Measurements from ENCODE around the gene FGG.

DNA sequence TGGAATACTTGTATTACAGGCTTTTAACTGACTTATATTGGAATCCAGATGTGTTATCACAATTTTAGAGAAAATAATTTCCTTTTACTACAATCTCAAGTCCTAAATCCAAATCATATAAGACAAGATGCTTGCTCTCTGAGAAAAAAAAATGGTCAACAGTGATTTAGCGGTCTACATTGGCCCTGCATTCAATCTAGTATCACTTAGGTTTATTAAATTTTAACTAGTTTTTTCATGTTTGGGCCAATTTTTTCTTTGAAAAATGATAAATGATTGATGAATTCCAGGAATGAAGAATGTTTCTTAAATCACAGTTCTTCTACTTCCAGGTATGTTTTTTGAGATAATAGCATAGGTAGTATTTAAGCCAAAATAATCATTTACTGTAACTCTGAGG is 2.8 kb upstream of the FGG start:
- TF ChIP-seq POLR2A (IDR thresholded peaks at IDR 0.05): no peak
- no peak for TF ChIP-seq CTCF (IDR thresholded peaks at IDR 0.05)

Measured in esophagus squamous epithelium (tissue), 4 donors.